Stimulated activated CD4-positive, alpha-beta T cell treated with anti-CD3 and anti-CD28 coated beads, Interleukin-4, amount 100 ng/mL, for 48 hours (primary cell): Measurements from ENCODE around the gene CASK.

Experiments
- DNase-seq, 2 donors: peaks; one replicate each; pipeline ENCODE4 v3.0.0-alpha.2; 2020; ENCODE audit warnings: low read depth in 2 of 2

The CASK gene, protein sequence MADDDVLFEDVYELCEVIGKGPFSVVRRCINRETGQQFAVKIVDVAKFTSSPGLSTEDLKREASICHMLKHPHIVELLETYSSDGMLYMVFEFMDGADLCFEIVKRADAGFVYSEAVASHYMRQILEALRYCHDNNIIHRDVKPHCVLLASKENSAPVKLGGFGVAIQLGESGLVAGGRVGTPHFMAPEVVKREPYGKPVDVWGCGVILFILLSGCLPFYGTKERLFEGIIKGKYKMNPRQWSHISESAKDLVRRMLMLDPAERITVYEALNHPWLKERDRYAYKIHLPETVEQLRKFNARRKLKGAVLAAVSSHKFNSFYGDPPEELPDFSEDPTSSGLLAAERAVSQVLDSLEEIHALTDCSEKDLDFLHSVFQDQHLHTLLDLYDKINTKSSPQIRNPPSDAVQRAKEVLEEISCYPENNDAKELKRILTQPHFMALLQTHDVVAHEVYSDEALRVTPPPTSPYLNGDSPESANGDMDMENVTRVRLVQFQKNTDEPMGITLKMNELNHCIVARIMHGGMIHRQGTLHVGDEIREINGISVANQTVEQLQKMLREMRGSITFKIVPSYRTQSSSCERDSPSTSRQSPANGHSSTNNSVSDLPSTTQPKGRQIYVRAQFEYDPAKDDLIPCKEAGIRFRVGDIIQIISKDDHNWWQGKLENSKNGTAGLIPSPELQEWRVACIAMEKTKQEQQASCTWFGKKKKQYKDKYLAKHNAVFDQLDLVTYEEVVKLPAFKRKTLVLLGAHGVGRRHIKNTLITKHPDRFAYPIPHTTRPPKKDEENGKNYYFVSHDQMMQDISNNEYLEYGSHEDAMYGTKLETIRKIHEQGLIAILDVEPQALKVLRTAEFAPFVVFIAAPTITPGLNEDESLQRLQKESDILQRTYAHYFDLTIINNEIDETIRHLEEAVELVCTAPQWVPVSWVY

DNA sequence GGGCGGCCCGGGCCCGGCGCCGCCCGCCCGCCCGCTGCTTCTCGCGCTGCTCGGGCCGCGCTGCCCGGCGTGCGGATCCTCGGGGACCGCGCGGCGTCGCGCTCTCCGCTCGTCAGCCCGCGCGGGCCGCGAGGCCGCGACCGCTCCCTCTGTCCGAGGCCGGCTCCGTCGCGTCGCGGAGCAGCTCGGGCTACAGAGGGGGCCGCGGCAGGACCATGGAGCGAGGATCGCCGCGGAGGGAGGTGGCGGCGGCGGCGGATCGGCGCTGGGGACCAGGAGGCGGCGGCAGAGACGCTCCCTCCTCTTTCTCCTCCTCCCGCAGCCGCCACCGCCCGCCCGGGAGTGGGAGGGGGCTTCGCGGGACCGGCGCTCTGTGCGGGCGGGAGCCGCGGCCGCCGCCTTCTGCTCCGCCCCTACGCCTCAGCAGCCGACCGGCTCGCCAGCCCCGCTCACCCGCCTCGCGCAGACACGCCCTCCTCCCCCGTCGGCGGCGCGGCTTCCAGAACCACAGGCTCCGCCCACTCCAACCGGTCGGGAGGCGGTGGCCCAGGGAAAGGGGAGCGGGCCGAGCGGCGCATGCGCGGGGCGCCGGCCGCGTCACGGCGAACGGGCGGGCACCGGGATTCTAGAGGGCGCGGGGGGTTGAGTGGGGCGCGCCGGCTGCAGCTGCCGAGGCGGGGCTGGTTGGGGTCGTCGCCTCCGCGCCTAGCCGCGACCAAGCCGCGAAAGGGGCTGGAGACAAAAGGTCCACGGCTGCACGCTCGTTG lies at the start of gene CASK:
CASK (minus strand) TSS at position 344 of the 767 bp plus-strand sequence. CDS start 566 bp downstream, outside the sequence.
- peak; percentile 74 to 86 for DNase-seq

DNA sequence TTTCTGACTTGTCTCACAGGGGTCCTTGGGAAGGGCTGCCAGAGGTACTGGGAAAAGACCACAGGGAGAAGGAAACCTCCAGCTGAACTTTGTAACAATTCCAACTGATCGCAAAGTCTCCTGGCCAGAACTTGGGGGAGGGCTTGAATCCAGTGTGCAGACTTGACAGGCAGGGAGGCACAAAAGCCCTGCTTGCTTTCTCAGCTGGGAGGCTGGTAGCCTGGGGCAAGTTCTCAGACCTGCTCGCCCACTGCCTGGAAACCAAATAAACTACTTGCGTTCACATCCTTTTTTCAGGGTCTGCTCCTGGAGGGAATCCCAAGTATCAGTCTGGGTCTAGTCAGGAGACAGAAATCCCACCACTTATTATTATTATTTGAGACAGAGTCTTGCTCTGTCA lies 48.0 kb upstream of the CASK start:
- DNase-seq, result no peak

DNA sequence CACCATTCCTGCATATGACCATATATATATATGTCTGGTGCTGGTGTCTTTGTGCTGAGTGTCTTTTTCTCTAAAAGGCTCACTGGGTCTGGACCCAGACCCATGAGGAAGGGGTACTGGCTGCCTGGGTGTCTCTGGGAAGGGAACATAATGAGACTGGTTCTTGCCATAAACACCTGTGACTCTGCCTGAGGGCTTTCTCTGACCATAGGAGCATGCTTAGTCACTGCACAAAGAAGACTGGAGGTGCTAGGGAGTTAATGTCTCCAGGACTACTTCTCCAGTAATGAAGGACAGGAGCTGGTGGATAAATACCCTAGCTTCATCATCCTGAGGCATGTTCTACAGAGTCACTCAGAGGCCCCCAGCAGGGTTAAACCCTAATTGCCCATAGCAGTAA lies 47.1 kb upstream of the CASK start:
- DNase-seq, result no peak

DNA sequence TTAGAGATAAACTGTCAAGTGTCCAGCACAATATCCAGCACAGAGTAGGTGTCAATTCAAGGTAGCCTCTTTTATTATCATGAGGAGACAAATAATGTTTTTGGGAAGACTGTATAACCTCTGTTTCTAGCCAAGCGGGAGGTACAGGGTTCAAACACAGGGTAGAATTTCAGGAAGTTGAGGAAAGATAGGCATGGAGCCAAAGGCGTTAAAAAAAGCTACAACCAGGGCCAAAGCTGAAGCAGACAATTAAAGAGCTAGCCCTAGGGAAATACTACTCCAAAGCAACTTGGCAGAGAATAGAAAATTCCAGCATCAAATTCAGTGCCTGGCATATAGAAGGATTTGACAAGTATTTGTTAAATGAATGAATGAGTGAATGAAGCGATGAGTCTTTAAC lies 40.0 kb upstream of the CASK start:
- DNase-seq, result no peak

DNA sequence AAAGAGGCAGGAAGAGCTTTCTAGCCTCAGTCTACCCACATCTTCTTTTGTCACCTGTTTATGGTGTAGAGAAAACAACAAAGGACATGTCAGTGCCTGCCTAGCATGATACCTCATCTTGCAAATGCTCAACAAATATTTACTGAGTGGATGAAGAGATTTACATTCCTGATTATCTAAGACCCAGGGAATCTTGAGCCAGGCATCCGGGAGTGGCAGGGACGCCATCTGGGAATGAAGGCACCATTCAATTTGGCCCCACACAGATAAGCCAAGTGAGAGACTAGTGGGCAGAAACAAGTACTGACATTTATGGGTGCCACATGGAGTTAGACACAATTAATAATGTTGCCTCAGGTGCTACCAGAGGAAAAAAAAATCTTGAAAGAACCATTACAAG lies 36.8 kb upstream of the CASK start:
- no peak for DNase-seq

DNA sequence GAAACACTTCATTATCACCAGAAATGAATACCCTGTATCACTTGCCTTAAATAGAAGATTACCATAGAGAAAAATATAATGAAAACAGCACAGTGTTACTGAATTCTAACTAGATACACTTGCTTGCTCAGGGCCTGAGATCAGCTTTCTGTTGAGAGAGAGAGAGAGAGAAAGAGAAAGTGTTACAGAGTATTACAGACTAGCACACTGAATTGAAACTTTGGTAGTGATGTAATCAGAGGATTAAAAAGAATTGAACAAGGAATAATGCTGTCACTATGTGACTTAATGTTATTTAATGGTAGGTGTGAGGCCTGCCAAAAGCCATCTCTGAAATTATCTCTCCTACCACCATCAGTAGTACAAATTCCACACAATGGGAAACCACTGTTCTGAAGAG lies 35.5 kb upstream of the CASK start:
- DNase-seq, result no peak

DNA sequence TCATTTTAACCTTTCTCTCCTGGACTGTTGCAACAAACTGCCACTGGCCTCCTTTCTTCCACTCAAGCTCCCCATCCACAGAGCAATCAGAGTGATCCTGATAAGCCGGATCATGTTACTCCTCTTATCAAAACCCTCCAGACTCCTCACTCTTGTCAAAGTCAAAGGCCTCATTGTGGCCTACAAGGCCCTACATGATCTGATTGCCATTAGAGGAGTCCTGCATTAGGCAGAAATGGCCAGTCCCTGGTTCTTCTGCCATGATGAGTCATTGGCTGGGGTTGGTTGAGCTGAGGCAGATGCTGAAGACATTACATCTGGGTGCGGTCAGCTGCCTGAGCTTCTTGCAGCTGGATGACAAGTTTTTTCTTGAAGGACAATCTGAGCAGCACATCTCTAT lies 32.7 kb upstream of the CASK start:
- DNase-seq, result no peak

DNA sequence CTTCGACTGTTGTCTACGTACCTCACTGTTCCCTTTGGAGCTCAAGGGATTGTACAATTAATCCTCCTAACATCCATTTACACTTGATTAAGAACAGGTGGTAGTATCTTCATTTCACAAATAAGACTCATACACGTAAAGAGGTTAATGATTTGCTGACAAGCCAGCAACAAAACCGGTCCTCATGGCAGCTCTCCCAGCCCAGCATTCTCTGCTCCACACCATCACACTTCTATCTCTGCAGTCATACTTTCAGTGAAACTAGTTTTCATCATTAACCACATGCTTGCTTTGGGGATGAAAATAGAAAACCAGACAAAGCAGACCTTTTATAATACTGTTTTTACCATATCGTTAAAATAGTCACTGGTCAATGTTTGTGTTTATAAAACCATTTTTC lies 28.7 kb upstream of the CASK start:
- no peak for DNase-seq

DNA sequence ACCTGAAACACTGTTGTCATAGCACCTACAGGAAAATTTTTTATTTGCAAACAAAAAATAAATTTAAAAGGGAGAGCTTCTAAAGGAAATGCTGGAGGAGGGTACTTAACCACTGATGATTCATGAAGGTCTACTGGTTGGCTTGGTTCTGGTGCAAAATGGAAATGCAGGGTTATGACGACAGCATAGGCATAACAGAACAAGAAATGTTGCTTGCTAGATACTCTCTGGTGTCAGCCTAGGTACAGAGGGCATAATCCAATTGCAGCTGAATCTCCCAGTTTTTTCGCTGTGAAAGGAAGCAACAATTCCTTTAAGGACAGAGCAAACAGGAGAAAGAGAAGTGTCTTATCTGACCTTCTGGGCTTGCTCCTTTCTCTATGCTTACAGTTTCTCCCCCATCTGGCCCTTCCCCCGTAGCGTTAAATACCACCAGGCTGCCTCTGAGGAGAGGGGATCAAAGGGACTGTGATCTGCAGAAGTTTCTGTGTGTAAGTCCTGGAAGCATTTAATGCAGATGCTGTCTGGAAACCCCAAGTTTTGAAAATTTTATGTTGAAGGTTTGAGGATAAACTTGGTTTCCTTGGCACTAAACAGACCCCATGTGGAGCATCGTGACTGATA lies 23.7 kb upstream of the CASK start:
- no peak for DNase-seq

DNA sequence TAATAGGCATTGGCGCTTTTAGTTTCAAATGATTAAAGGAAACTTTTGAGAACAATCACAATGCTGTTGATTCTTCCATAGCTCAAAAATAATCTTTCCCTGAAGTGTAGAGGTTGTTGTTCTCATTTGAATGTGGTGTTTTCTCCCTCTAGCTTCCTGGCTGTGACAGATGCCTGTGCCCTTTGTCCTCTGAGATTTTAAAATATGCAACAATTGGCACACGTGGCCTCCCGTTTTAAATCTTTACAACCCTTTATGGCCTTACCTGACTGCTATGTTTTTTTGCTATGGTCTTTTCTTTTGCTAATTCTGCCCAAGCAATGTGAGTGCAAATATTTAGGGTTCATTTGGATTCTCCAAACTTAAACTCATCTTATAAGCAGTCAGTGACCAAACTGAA lies 22.9 kb upstream of the CASK start:
- no peak for DNase-seq

DNA sequence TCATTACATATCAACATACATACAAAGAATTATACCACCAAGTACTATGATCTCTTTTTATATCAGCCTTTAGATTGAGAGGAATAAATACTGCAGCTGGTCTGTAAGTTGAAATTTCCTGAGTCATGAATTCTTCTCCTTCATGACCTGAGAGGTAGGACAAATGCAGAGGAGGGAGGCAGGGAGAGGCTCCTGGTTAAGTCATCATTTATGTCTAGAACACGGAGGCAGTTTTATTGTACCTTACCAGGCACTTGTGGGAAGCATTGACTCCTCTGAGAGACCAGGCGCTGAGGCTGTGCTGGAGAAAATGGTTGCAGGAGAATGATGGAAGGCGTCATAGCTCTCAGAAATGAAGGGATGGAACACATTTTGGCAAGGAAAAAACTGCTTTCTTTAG lies 12.5 kb upstream of the CASK start:
- DNase-seq, result no peak

DNA sequence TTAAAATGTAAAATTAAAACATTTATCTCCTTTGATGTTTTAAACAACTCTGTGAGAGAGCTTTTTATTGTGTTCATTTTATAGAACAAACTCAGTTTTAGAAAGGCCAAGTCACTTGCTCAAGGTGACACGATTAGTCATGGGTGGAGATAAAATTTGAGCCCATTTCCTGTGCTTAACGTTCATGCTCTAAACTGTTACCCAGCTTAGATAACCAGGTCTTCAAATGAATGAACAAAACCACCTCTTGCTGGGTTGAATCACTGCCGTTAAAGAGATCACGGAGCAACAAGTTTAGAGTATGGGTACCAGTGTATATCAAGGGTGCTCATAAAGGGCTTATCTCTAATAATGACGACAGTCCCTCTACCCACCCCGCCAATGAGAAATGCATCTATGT lies 10.2 kb upstream of the CASK start:
- no peak for DNase-seq

DNA sequence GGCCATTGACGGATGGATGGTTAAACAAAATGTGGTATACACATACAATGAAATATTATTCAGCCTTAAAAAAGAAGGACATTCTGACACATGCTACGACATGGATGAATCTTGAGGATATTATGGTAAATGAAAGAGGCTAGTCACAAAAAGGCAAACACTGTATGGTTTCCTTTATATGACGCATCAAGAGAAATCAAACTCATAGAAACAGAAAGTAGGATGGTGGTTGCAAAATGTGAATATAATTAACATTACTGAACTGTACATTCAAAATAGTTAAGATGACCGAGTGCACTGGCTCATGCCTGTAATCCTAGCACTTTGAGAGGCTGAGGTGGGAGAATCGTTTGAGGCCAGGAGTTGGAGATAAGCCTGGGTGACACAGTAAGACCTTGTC lies 9.5 kb upstream of the CASK start:
- no peak for DNase-seq

DNA sequence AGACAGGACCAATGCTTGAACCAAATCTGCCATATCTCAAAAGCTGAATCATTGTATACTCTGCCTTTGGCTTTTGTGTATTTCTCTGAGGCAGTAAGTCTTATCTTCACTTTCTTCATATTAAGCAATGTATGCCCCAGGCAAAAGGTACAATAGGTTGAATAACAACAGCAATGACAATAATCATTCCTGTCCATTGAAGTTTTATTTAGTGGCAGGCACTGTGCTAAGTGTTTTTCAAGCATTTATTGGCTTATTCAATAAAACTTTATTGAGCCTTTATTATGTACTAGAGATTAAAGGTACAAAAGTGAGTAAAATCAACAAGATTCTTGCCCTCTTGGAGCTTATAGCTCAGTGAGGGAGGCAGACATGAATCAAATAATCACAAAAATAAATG lies 8.2 kb upstream of the CASK start:
- DNase-seq, result no peak

DNA sequence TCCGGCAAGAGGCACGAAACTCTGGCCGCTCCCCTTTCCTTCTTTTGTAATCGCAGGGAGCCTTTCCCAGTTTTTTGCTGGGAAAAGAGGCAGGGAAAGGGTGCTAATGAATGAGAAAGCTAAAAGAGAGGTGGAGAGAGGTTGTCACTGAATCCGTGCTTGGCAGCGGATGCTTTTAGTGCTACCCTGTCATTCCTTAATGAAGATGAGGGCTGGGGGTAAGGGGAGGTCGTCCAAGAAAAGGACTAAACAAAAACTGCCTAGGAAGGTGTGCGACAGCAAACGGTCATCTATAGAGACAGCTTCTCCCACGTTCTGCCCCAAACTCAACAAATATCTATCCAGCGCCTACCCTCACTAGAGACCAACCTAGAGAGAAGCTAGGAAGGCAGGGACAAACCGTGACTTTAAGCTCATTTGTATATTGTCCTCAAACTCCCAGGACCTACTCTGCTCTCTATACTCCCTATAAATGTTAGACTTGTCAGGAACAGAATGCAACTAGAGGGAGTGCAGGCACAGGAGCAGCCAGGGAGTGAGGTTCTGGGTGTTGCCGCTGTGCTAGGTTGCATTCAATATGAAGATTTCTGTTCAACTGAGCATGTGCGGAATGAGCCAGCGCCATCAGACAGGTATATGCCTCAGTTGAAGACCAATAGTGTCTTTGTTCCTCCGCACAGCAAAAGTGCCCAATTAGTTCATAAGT lies 777 bp upstream of the CASK start:
- DNase-seq, result no peak

DNA sequence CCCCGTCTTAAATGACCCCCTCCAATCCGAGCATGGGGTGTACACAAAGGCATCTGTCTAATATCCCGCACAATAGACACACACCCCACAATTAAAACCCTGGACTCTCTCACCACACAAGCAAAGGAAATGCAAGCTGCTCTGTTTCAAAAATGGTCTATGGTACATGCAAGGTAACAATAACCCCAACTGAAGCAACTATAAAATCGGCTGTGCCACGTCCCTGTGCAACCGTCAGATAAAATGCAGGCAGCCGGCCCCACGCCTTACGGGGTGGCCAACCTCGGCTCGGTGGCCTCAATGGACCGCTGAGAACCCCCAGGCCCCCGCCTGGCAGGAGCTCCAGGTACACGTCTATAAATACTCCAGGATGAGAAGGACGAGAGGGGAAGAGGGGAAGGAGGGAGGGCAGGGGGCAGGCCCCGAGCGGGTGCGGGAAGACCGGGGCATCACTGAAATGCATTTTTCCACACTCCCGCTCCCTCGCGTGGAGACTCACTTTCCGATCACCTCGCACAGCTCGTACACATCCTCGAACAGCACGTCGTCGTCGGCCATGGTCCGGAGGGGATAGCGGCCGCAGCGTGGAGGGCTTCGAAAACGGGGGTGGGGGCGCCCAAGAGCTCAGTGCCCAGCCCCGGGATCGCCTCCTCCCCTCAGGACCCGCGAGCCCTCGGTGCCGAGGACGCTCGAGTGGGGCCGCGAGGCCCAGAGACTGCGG lies 763 bp downstream of the CASK start:
- DNase-seq, result no peak

DNA sequence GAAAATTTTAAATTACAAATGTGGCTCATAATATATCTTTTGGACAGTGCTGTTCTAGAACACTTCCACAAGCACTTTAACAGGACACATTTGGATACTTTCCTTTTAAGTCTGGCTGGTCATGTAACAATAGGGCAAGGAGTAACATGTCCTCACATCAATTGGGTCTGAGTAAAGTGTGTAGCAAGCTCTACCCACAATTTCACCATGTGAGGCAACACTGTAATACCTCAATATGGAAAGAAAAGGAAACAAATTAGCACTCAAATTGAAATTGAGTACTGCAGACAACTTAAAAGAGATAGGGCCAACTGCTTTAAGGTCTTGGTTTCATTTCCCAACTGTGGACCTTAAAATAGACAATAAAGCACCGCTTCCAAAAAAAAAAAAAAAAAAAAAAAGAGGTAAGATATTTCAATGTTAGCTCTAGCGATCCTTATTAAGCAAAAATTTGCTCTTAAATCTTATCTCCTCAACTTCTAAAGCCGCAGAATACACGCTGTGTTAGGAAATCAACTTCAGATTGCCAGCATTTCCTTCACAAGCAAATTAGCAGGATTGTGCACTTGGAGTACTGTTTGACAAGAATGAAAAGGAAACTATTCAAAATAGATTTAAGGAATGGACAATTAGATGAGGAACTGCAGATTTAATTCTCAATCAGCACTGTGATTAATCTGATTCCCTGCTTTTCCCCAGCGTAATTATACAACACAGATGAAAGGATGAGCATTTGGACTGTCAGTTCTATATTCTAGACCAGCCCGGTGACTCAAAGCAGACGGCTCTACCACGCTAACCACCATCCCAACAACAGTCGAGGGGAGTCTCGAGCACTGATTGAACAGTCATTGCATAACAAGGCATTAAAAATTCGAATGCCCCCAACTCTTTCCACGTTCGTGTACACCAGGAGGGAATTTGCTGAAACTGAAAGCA lies 1.6 kb downstream of the CASK start:
- no peak for DNase-seq

DNA sequence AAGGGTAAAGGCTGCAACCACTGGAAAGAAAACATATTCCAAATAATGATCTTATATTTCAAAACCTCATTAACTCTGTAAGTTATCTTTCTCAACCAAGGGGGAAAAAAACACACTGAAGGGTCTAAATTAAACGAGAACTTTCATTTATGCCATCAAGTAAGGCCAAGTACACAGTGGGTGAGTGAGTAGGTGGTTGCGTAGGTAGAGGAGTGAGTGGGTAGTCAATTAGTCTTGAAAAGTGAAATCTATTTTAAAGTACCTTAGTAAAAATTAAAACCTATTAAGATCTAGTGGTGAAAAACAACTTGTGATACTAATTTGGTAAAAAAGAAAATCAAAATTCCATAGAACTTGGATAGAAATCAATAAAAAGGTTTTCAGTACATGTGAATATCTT lies 3.5 kb downstream of the CASK start:
- no peak for DNase-seq

DNA sequence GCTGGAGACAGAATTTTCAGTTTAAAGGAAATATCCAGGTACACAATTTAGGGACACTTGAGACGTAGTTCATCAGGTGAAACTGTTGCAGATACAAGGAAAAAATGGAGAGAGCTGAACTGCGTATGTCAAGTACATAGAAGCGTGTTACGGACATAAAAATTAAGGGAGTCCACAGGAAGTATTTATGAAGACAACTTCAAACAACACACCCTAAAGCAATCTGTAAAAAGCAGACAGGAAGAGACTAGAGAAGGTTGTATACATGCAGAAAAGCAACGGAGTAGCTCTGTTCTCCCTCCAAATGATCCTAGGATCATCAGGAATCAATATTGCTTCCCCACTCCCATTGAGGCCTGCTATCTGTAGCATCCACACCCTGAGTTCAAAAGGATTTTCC lies 5.8 kb downstream of the CASK start:
- no peak for DNase-seq
